DMS 273 (cell line): Measurements from ENCODE around the gene KCNMB2.

Source experiments
- DNase-seq: peaks from one replicate; lab custom pipeline; 2025; ENCODE audit not compliant: unreplicated experiment; lab: John Stamatoyannopoulos, UW

The KCNMB2 gene

DNA sequence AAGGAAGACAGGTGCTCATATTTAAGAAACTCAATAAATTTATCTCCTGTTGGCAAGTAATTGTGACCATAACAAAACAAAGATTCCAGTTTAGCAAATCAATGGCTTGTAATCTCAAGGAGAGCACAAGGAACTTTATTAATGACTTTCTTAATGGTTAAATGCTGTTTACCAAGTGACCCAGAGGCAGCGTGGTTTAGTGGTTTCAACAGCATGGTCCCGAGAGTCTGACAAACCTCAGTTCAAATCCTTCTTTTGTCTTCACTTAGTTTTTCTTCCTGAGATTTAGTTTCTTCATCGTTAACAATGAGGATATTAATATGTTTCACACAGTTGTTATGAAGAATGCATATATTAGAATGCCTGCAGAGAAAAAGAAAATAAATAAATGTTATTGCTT is 212.6 kb downstream of the KCNMB2 start:
- DNase-seq: no peak

DNA sequence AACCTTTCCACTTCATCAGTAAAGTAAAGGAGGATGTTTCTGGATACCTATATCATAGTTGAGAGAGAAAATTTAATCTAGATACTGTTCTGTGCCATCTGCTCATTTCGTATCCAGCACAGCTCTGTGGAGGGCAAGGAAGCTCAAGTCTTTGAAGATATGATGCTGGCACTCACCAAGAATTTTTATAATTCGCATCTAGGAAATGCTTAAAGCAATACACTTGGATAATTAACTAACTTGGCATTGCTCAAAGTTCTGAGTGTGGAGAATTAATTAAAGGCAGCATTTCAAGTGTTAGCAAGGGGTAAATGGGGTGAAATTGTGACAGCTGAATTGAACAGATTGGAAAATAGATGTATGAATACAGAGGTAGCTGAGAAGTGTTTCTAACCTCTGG is 213.2 kb downstream of the KCNMB2 start:
- DNase-seq: peak; percentile 61

GRCh38 chr3:178750639-178751300 is 214.5 kb downstream of the KCNMB2 start:
- DNase-seq: no peak

- DNase-seq: no peak
Measured at GRCh38 chr3:178752843-178753242, 216.6 kb downstream of the KCNMB2 start.

DNA sequence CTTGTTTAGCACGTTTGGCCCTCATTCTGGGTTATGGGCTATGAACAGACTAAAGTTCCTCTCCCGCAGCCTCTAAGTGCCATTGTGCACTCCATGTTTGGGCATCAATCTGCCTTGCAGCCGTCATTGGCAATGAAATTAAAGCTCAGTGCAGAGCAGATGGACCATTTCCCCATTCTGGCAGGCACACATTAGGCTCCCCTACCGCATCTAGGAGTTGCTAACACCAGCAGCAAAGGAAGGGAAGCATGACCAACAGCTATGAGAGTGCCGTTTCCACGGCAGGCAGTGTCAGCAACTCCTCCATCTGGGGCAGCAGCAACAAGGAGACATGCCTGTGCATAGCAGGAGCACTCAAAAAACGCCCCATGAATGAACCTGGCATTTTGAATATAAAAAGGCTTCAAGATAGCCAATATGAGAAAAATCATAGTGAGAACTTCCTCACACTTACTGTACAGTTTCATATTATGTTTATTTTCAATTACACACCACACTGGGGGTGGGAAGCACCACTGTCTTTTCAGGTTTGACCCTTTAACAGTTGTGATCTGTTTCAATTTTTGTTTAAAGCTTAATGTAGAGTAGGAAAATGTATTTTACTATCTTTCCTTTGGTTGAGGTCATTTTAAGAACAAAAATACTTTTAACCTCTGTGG is 218.7 kb downstream of the KCNMB2 start:
- peak; percentile 90 for DNase-seq

DNA sequence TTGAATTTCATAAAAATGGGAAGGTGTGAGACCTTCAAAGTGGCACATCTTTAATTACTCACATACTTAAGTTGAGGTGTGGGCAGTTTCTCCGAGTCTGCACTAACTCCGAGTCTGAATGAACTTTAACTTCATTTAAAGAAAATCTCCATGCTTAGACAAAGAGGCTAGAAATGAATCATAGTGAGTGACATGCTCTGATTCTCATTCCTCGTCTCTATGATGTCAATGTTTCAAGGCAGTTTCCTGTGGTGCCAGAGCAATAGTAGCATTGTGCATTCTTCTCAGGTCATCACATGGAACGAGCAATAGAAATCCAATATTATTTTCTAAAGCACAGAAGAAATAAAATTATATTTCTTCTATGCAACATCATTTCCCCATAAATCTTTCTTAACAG is 224.8 kb downstream of the KCNMB2 start:
- DNase-seq: no peak

- DNase-seq: no peak
Measured at GRCh38 chr3:178761461-178761860, 225.2 kb downstream of the KCNMB2 start.

DNA sequence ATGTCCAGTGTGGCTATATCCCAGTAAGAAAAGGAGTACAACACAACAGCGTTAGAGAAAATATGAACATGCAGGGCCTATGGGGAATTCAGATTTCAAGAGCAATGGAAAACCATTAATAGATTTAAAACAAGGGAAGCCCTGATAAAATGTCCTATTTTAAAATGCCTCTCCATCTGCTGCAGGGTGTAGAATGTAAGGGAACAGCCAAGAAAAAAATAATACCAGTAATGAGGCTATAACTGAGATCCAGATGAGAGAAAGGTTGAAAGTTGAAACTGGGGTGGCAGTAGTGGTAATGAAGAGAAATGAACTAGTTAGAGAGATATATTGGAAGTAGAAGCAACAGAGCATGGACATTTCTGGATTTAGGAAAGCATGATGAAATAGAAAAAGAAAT is 226.1 kb downstream of the KCNMB2 start:
- no peak for DNase-seq

DNA sequence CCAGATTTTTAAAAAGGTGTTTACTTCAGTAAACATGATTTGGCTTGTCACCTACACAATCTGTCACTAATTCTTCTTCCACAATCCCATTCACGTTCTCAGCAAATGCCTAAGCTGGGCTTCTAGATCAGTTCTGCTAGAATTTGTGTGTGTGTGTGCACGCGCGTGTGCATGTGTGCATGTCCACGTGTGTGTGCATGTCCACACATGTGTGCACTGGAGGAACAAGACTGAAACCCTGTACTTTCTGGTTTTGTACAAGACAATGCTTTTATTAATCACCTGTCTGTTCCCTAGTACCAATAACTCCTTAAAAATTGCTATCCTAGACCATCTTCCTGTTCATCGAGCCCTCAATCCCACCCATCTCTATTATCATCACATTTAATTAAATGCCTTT is 229.2 kb downstream of the KCNMB2 start:
- DNase-seq: no peak

- DNase-seq: no peak
Measured at GRCh38 chr3:178767581-178767980, 231.3 kb downstream of the KCNMB2 start.

- no peak for DNase-seq
Measured at GRCh38 chr3:178768072-178768864, 232.0 kb downstream of the KCNMB2 start.

- DNase-seq: no peak
Measured at GRCh38 chr3:178771511-178771910, 235.3 kb downstream of the KCNMB2 start.

GRCh38 chr3:178772746-178773145 is 236.5 kb downstream of the KCNMB2 start:
- DNase-seq: no peak

DNA sequence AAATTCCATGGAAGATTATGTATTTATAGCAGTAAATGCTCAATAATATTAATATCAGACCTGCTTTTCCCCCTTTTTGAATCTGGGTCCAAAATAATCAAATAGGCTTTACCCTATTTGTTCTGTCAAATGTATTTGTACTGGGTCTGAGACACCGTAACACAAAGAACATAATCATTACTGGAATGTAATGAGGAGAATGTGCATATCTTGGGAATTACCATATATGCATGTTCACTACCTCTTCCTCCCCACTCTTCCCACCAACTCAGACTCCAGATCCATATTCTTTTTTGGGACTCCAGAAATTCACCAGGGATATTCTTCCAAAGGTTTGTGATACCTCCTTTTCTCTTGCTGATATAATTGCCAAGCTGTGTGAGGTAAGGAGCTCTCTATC is 237.1 kb downstream of the KCNMB2 start:
- DNase-seq: no peak

DNA sequence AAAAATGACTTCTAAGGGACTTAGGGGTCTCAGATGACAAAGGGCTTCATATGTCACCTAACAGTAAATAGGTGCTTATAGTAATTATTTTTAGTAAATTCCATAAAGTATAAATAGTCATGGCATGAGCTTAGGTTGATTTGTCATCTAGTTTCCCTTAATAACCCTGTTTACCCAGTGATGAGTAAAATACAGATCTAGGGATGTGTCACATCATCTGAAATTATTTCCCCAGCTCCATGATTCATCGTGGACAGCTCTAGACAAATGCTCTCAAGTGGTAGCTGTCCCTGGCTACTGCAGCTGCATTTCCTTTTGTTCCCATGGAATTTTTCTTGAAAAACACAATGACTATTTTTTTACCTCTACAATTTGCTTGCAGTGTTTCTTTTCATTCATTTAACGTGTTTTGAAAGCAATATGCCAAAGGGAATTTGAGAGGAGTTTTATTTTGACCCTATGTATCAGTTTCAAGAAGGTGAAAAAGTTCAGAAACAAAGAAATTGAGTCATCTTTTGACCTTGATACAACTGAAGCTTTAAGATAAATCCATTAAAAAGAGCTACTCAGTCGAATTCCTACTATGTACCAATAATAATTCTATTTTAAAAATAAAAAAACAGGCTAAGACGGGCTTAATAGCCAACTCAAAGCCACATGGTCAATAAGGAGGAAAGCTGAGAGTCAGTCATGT is 241.6 kb downstream of the KCNMB2 start:
- DNase-seq: no peak

- DNase-seq: no peak
Measured at GRCh38 chr3:178778589-178778988, 242.4 kb downstream of the KCNMB2 start.

DNA sequence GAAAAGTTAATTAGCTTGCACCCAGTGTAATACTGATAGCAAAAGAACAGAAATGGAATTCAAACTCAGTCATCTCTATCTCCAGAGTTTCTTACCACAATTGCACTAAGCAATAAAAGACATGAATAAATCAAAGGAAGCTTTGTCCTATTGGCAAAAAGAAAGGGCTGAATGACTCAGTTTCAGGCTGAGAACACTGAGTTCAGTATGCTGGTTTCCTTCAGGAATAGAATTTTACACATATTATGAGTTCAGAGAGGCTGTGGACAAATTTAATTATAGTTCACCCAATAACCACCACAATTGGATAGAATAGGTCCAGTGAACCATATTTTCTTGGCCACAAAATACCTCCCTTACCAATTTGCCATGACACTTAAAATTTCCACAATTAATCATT is 249.7 kb downstream of the KCNMB2 start:
- DNase-seq: no peak

DNA sequence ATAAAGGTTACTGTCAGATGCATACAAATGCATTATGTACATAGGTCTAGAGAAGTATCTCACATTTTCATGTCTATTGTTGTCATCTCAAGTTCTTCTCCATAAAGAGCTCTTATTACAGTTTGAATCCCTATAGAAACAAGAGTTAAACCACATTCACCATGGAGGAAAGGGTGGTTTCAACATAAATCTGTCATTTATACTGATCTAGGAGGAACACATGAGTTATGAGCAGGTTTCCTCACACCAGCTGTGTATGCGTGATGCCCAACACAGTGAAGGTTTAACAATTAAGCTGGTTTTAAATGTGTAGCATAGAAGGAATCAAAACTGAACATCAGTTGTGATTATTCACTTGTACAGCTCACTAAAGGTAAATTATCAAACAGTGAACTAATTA is 251.7 kb downstream of the KCNMB2 start:
- no peak for DNase-seq

- no peak for DNase-seq
Measured at GRCh38 chr3:178794711-178795110, 258.5 kb downstream of the KCNMB2 start.

GRCh38 chr3:178795349-178795748 is 259.1 kb downstream of the KCNMB2 start:
- DNase-seq: no peak

- DNase-seq: peak; percentile 30
Measured at GRCh38 chr3:178802259-178802658, 266.0 kb downstream of the KCNMB2 start.
